ENCODE data around the gene ITPRIP. TPM values are rescaled to one million over a fixed set of nuclear protein-coding genes. Genes with fewer than 3 reads are reported as not detected.

The ITPRIP gene
- total RNA-seq, 1 experiment from 2014 or later: 22.5 TPM

GRCh38 chr10:104345941-104346340 is 7.7 kb upstream of the ITPRIP start:
- Histone ChIP-seq H3K9me3 (ENCODE audit: control insufficient read depth, low read depth, low read length) (no peaks in the 10 kb centered on the region), H3K14ac (ENCODE audit: insufficient read depth, low read length) (no peak overlapping the region), H3K9ac (ENCODE audit: extremely low read depth, insufficient read length, low read length) (no peak overlapping the region), H3K79me2 (ENCODE audit: insufficient read depth, low read length) (no peaks in the 10 kb centered on the region), H4K91ac (ENCODE audit: insufficient read length, low read depth, low read length) (no peak overlapping the region), H3K27me3 (ENCODE audit: insufficient read depth, low read length) (no peaks in the 10 kb centered on the region; the same call in 1 of the 2 replicates), H3K23me2 (ENCODE audit: insufficient read length, low read depth, low read length, poor library complexity, severe bottlenecking) (no peaks in the 10 kb centered on the region), H2BK5ac (ENCODE audit: insufficient read length, low read length) (no peak overlapping the region), H3K4me1 (ENCODE audit: insufficient read depth, low read length) (peaks cover 8% of the 10 kb centered on the region; the same call in 1 of the 2 replicates), H3T11ph (ENCODE audit: low read length) (no peak overlapping the region), H3K56ac (ENCODE audit: insufficient read length, low read depth, low read length) (no peak overlapping the region), H2BK20ac (ENCODE audit: low read depth, low read length, poor library complexity, severe bottlenecking) (no peak overlapping the region), H3K4me2 (ENCODE audit: insufficient read depth, insufficient read length, low read length) (no peak overlapping the region), H4K5ac (ENCODE audit: insufficient read length, low read depth, low read length) (no peak overlapping the region), H4K8ac (replicated peaks; ENCODE audit: insufficient read length, low read depth, low read length) (no peak overlapping the region), H4K20me1 (ENCODE audit: control insufficient read depth, insufficient read depth, insufficient read length) (no peaks in the 10 kb centered on the region), H2BK12ac (ENCODE audit: insufficient read length, low read depth, low read length) (no peak overlapping the region), H2BK15ac (ENCODE audit: low read depth, low read length) (no peak overlapping the region), H3K18ac (ENCODE audit: insufficient read length, low read depth, low read length) (no peak overlapping the region), H2AFZ (ENCODE audit: low read length) (no peak overlapping the region), H3K4ac (ENCODE audit: low read depth, low read length) (no peak overlapping the region), H3K23ac (ENCODE audit: insufficient read length, low read depth, low read length) (no peak overlapping the region), H3K79me1 (ENCODE audit: insufficient read depth, low read depth, low read length, poor library complexity, severe bottlenecking) (no peaks in the 10 kb centered on the region), H2AK5ac (ENCODE audit: insufficient read length, low read length) (no peak overlapping the region), H3K27ac (ENCODE audit: insufficient read length, low read depth, low read length) (no peak overlapping the region), H2BK120ac (ENCODE audit: low read depth, low read length, poor library complexity, severe bottlenecking) (no peak overlapping the region)
- WGBS (ENCODE audit: extremely low coverage, insufficient read length, low lambda C conversion rate): no CpG with 5 or more reads among the region's 4 CpGs
- no peak for DNase-seq
- no peak for TF ChIP-seq CTCF (conservative IDR thresholded peaks at IDR 0.05)
- Mint-ChIP-seq H3K4me3 (no peak overlapping the region), H3K27me3 (ENCODE audit: low read depth) (no peaks in the 10 kb centered on the region; the same call in 1 of the 2 replicates), H3K9me3 (no peaks in the 10 kb centered on the region), H3K36me3 (ENCODE audit: insufficient read depth in 1 of 3, low read depth in 3 of 3) (no peaks in the 10 kb centered on the region), H3K4me1 (peaks cover 5 to 7% of the 10 kb centered on the region in 2 experiments; a peak in 2 of 4 replicates), H3K27ac (no peak overlapping the region)
